Uterus (tissue), 4 donors: Measurements from ENCODE around the gene OSBPL2. TPM values are rescaled to one million over a fixed set of nuclear protein-coding genes. Genes with fewer than 3 reads are reported as not detected.

Source experiments
- DNase-seq, 2 donors: peaks; one replicate each; pipeline ENCODE4 v3.0.0-alpha.2; 2019 to 2020
- H3K27ac ChIP-seq, 2 donors: fragments of 200-600 bp; sonication (generic); 1 replicate in 1 of 2; 2 replicates in 1 of 2; pipeline ENCODE4 v1.5.1; 2016 to 2018
- H3K27me3 ChIP-seq, 2 donors: fragments of 200-600 bp; sonication (generic); one replicate each; pipeline ENCODE4 v1.5.1; 2018 to 2019; ENCODE audit warnings: control low read depth in 1 of 2
- H3K36me3 ChIP-seq, 2 donors: fragments of 200-600 bp; sonication (generic); one replicate each; pipeline ENCODE4 v1.5.1; 2019; ENCODE audit warnings: control low read depth in 1 of 2
- H3K4me1 ChIP-seq, 2 donors: fragments of 200-600 bp; sonication (generic); one replicate each; pipeline ENCODE4 v1.5.1; 2018 to 2019; ENCODE audit warnings: control low read depth in 1 of 2
- H3K4me3 ChIP-seq, 2 donors: fragments of 200-600 bp; sonication (generic); 1 replicate in 1 of 2; 2 replicates in 1 of 2; pipeline ENCODE4 v1.5.1; 2018 to 2019; ENCODE audit warnings: mild to moderate bottlenecking in 1 of 2
- H3K9me3 ChIP-seq, 2 donors: fragments of 200-600 bp; sonication (generic); one replicate each; pipeline ENCODE4 v1.5.1; 2019; ENCODE audit warnings: control low read depth in 1 of 2
- CTCF ChIP-seq, 4 experiments: fragments of 200-600 bp in 2 of 4; fragments of 450-650 bp in 2 of 4; sonication (generic) in 2 of 4; IDR thresholded peaks; one replicate each; pipeline ENCODE4 v1.5.1; 2016 to 2019; ENCODE audit warnings: antibody characterized with exemption in 4 of 4, mild to moderate bottlenecking in 2 of 4, moderate library complexity in 1 of 4
- POLR2A ChIP-seq, 2 donors: fragments of 450-650 bp; IDR thresholded peaks; one replicate each; pipeline ENCODE4 v1.6.1; 2016; ENCODE audit warnings: antibody characterized with exemption in 2 of 2, mild to moderate bottlenecking in 1 of 2, moderate library complexity in 1 of 2
- intact Hi-C: fragments of 100-400 bp; cut with DNase I; formaldehyde crosslinking; loops from one replicate; pipeline ENCODE4 v1.15.1; 2023; ENCODE audit warnings: low total_unique reads
- total RNA-seq, 4 donors: library from RNA; depleted of rRNA in 3 of 4; stranded (reverse); fragments of >200 nt in 3 of 4; gene quantifications; one replicate each; pipeline versions ENCODE4 v1.1.0 to v1.2.4, GENCODE V29; 2014 to 2023
- donor health status: DM: yes; HTN: yes; CAD: no.

OSBPL2 gene
- total RNA-seq, 4 donors from 2014 or later, result 12.3 to 55.9 (median 33.4) TPM

- Histone ChIP-seq H3K36me3 (no peaks in the 10 kb centered on the region), H3K4me3 (no peak overlapping the region), H3K27ac (no peak overlapping the region), H3K27me3 (no peaks in the 10 kb centered on the region), H3K9me3 (no peaks in the 10 kb centered on the region), H3K4me1 (no peaks in the 10 kb centered on the region)
- DNase-seq, result no peak
- no peak for TF ChIP-seq POLR2A (IDR thresholded peaks at IDR 0.05)
- TF ChIP-seq CTCF (IDR thresholded peaks at IDR 0.05), result no peak
- intact Hi-C loops, result no loop called here
Measured at GRCh38 chr20:62293111-62293784, 54.9 kb downstream of the OSBPL2 start.

GRCh38 chr20:62293946-62294345 lies 55.6 kb downstream of the OSBPL2 start:
- Histone ChIP-seq H3K4me1 (no peaks in the 10 kb centered on the region), H3K27ac (no peak overlapping the region), H3K36me3 (no peaks in the 10 kb centered on the region), H3K27me3 (no peaks in the 10 kb centered on the region), H3K4me3 (no peak overlapping the region), H3K9me3 (no peaks in the 10 kb centered on the region)
- intact Hi-C loops, result no loop called here
- no peak for DNase-seq
- TF ChIP-seq CTCF (IDR thresholded peaks at IDR 0.05) (no peak), POLR2A (IDR thresholded peaks at IDR 0.05) (no peak)

GRCh38 chr20:62294516-62294915 lies 56.2 kb downstream of the OSBPL2 start:
- no peaks in the 10 kb centered on the region for H3K36me3 ChIP-seq
- H3K27me3 ChIP-seq, result no peaks in the 10 kb centered on the region
- H3K27ac ChIP-seq, result no peak overlapping the region
- H3K4me1 ChIP-seq, result no peaks in the 10 kb centered on the region
- no peaks in the 10 kb centered on the region for H3K9me3 ChIP-seq
- TF ChIP-seq CTCF (IDR thresholded peaks at IDR 0.05) (no peak), POLR2A (IDR thresholded peaks at IDR 0.05) (no peak)
- DNase-seq, result no peak
- intact Hi-C loops, result no loop called here
- H3K4me3 ChIP-seq, result no peak overlapping the region

GRCh38 chr20:62296724-62297448 lies 58.6 kb downstream of the OSBPL2 start:
- intact Hi-C loops, result no loop called here
- no peak for DNase-seq
- no peak overlapping the region for H3K4me3 ChIP-seq
- no peak for TF ChIP-seq CTCF (IDR thresholded peaks at IDR 0.05)
- no peaks in the 10 kb centered on the region for H3K4me1 ChIP-seq
- no peak overlapping the region for H3K27ac ChIP-seq
- no peaks in the 10 kb centered on the region for H3K27me3 ChIP-seq
- no peaks in the 10 kb centered on the region for H3K36me3 ChIP-seq
- H3K9me3 ChIP-seq, result no peaks in the 10 kb centered on the region

- no peaks in the 10 kb centered on the region for H3K4me1 ChIP-seq
- H3K36me3 ChIP-seq, result no peaks in the 10 kb centered on the region
- no peak for TF ChIP-seq CTCF (IDR thresholded peaks at IDR 0.05)
- TF ChIP-seq POLR2A (IDR thresholded peaks at IDR 0.05), result no peak
Measured at GRCh38 chr20:62297449-62298227, 59.3 kb downstream of the OSBPL2 start.

More at GRCh38 chr20:62297449-62298227, 59.3 kb downstream of the OSBPL2 start:
- Histone ChIP-seq H3K9me3 (no peaks in the 10 kb centered on the region), H3K4me3 (no peak overlapping the region), H3K27me3 (no peaks in the 10 kb centered on the region), H3K27ac (no peak overlapping the region)
- DNase-seq, result no peak
- intact Hi-C loops, result no loop called here
